Measurements from ENCODE around the gene JKAMP. TPM values are rescaled to one million over a fixed set of nuclear protein-coding genes. Genes with fewer than 3 reads are reported as not detected.

The JKAMP gene
- polyA plus RNA-seq, 4 donors: 60.7 to 85.4 (median 77.0) TPM

DNA sequence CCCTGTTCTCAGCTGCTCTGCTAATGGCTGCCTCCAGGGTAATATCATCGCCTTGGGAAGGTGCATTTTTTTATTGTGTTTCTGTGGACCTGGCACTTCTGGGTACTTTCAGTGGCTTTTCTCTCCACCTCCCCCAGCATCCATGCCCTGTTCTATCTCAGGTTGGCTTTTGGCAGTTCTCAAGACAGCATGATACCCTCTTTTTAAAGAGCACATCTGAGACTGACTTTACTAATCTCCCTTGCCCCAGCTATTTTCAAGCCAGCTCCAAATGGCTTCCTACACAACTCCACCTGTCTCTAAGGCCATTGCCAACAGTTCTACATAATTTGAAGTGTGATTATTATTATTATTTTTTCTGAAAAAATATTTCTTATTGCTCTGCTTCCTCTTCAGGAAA is 53.2 kb downstream of the JKAMP start:
- DNase-seq (ENCODE audit: low read depth in 4 of 4, low spot score in 2 of 4): no peak

GRCh38 chr14:59538936-59539335 is 54.6 kb downstream of the JKAMP start:
- DNase-seq (ENCODE audit: low read depth in 4 of 4, low spot score in 2 of 4): no peak

GRCh38 chr14:59540852-59541251 is 56.5 kb downstream of the JKAMP start:
- DNase-seq (ENCODE audit: low read depth in 4 of 4, low spot score in 2 of 4): no peak

GRCh38 chr14:59541731-59542130 is 57.4 kb downstream of the JKAMP start:
- no peak for DNase-seq (ENCODE audit: low read depth in 4 of 4, low spot score in 2 of 4)

- no peak for DNase-seq (ENCODE audit: low read depth in 4 of 4, low spot score in 2 of 4)
Observed at GRCh38 chr14:59543873-59544272, 59.6 kb downstream of the JKAMP start.

DNA sequence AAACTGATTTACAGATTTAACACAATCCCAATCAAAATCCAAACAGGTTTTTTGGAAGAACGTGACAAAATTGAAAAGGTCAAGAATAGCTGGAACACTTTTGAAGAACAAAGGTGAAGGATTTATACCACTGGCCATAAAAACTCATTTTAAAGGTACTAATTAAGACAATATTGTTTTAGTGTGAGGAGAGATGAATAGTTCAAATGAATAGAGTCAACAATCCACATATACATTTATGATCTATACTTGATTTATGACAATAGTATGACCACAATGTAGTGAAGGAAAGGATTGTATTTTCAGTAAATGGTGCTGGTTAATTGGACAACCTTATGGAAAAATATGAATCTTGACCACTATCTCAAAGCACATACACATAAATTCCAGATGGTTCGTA is 63.0 kb downstream of the JKAMP start:
- no peak for DNase-seq (ENCODE audit: low read depth in 4 of 4, low spot score in 2 of 4)

Other genes with a start within 250 kb of the JKAMP start
- 1 to 10 TPM; 3.3 to 6.3 (median 4.9) TPM for gene GPR135, start 19.1 kb upstream of the JKAMP start, polyA plus RNA-seq (ENCODE audit: insufficient read length in 4 of 4)
- gene L3HYPDH, start 109 bp upstream of the JKAMP start, polyA plus RNA-seq (ENCODE audit: insufficient read length in 4 of 4): 10 to 100 TPM; 38.6 to 56.0 (median 51.2) TPM
- 1 to 10 TPM in 1 of 4 donors, under 1 TPM in 3; 0.61 to 1.1 (median 0.87) TPM for gene CCDC175, start 92.3 kb downstream of the JKAMP start, polyA plus RNA-seq (ENCODE audit: insufficient read length in 4 of 4)